ENCODE measurements around the gene PTX4. TPM values are rescaled to one million over a fixed set of nuclear protein-coding genes. Genes with fewer than 3 reads are reported as not detected.

PTX4 gene
- total RNA-seq, 6 experiments from 2014 or later, result not detected

DNA sequence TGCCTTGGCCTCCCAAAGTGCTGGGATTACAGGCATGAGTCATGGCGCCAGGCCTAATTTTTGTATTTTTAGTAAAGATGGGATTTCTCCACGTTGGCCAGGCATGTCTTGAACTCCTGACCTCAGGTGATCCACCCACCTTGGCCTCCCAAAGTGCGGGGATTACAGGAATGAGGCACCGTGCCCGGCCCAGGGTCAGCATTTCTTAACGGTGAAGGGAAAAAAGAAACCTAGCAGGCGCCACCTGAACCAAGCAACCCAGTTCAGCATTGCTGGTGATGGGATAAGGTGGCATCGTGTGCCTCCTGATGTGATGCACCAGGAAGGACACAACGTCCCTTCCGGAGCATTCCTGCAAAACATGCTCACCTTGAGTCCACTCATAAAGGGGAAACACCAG, 11.7 kb downstream of the PTX4 start:
- no peaks in the 10 kb centered on the region for H3K27me3 ChIP-seq
- 87% methylated on average over 3 of the region's 10 CpGs for WGBS (ENCODE audit: insufficient coverage, low coverage, low lambda C conversion rate, missing lambda C conversion rate)
- TF ChIP-seq POLR2A (IDR thresholded peaks at IDR 0.05), result no peak
- TF ChIP-seq, protein P1, sequence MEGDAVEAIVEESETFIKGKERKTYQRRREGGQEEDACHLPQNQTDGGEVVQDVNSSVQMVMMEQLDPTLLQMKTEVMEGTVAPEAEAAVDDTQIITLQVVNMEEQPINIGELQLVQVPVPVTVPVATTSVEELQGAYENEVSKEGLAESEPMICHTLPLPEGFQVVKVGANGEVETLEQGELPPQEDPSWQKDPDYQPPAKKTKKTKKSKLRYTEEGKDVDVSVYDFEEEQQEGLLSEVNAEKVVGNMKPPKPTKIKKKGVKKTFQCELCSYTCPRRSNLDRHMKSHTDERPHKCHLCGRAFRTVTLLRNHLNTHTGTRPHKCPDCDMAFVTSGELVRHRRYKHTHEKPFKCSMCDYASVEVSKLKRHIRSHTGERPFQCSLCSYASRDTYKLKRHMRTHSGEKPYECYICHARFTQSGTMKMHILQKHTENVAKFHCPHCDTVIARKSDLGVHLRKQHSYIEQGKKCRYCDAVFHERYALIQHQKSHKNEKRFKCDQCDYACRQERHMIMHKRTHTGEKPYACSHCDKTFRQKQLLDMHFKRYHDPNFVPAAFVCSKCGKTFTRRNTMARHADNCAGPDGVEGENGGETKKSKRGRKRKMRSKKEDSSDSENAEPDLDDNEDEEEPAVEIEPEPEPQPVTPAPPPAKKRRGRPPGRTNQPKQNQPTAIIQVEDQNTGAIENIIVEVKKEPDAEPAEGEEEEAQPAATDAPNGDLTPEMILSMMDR (IDR thresholded peaks at IDR 0.05), result no peak
- H3K4me1 ChIP-seq, result peaks cover 0 to 18% (median 3%) of the 10 kb centered on the region in 4 donors
- no peaks in the 10 kb centered on the region for H3K36me3 ChIP-seq
- DNase-seq (no peak), ATAC-seq (no peak)
- H3K4me3 ChIP-seq, result no peak overlapping the region
- no peaks in the 10 kb centered on the region for H3K9me3 ChIP-seq
- intact Hi-C loops (cut with DNase I), result no loop called here
- H3K27ac ChIP-seq, result no peak overlapping the region

DNA sequence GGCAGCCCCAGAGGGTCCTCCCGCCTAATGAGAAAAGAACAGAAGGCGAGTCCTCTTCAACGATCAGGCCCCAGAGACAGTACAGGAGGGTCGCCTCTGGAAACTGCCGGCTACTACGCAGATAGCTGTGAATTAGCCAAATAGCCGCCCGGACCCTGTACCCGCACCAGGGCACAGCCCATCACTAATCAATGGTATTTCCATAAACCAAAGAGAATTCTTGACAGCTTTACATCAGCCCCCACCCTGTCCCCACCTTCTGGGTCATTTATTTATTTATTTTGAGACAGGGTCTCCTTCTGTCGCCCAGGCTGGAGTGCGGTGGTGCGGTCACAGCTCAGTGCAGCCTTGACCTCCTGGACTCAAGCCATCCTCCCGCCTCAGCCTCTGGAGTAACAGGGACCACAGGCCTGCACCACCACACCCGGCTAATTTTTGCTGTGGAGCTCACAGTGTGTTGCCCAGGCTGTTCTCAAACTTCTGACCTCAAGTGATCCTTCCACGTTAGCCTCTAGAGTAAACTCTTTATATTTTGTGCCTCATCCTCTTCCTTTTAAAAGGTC, 13.1 kb downstream of the PTX4 start:
- intact Hi-C loops (cut with DNase I), result no loop called here
- no peaks in the 10 kb centered on the region for H3K9me3 ChIP-seq
- ATAC-seq (no peak), DNase-seq (no peak)
- H3K4me1 ChIP-seq, result peaks cover 0 to 18% (median 3%) of the 10 kb centered on the region in 4 donors
- H3K36me3 ChIP-seq, result no peaks in the 10 kb centered on the region
- peak overlapping the region; percentile 64 to 86 (median 83) for H3K27ac ChIP-seq
- no peaks in the 10 kb centered on the region for H3K27me3 ChIP-seq
- WGBS (ENCODE audit: insufficient coverage, low coverage, low lambda C conversion rate, missing lambda C conversion rate), result 63% methylated on average over 2 of the region's 15 CpGs
- H3K4me3 ChIP-seq, result peak overlapping the region; percentile 87 to 97 (median 87)
- TF ChIP-seq POLR2A (IDR thresholded peaks at IDR 0.05), result no peak
- TF ChIP-seq, protein P1 (IDR thresholded peaks at IDR 0.05), result no peak

DNA sequence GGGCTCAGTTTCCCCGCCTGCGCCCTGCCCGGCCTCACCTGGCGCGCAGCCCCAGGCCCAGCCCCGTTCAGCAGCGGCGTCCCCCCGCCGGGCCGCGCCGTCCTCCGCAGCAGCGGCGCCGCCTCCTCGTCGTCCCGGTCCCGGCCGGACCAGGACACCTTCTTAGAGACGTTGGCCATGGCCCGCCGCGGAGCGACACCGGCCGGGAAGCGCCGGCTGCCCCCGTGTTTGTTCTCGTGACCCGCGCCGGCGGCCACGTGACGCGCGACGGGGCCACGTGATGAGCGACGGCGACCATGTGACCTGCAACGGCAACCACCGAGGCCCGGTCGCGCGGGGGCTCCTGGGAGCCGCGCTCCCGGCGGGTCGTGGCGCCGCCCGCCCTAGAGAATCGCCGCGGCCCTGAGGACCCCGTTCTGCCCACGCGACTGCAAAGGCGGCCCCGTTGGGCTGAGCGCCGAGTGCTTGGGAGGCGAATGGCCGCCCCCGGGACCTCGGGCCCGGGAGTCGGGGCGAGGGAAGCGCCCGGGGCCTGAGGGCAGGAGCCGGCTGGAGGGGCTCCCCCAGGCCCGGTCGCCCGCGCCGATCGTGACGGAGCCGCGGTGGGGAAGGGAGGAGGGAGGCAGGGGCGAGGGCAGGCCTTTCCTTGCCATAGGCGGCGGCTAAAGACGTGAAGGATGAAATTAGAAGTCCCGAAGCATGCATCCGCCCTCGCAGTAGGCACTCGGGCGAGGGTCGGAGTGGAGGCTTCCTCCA, 13.8 kb downstream of the PTX4 start, which contains the start of gene CLCN7:
Gene CLCN7 (minus strand): TSS at position 233 of the 756 bp plus-strand sequence. CDS start 54 bp downstream, at position 179.
- intact Hi-C loops (cut with DNase I), result no loop called here
- TF ChIP-seq, protein P1 (IDR thresholded peaks at IDR 0.05), result no peak
- peak; percentile 85 for TF ChIP-seq POLR2A (IDR thresholded peaks at IDR 0.05)
- ATAC-seq (peak; percentile 80 to 91 (median 90)), DNase-seq (peak; percentile 91 to 92 (median 92))
- peak within 1 kb of the TSS; percentile 87 to 97 (median 87) for H3K4me3 ChIP-seq
- WGBS (ENCODE audit: insufficient coverage, low coverage, low lambda C conversion rate, missing lambda C conversion rate), result 0% methylated on average over 4 of the region's 99 CpGs
- H3K9me3 ChIP-seq, result no peaks in the 10 kb centered on the region
- peak within 1 kb of the TSS; percentile 64 to 86 (median 83) for H3K27ac ChIP-seq
- no peaks in the 10 kb centered on the region for H3K36me3 ChIP-seq
- no peaks in the 10 kb centered on the region for H3K27me3 ChIP-seq
- H3K4me1 ChIP-seq, result peaks cover 0 to 18% (median 3%) of the 10 kb centered on the region in 4 donors

DNA sequence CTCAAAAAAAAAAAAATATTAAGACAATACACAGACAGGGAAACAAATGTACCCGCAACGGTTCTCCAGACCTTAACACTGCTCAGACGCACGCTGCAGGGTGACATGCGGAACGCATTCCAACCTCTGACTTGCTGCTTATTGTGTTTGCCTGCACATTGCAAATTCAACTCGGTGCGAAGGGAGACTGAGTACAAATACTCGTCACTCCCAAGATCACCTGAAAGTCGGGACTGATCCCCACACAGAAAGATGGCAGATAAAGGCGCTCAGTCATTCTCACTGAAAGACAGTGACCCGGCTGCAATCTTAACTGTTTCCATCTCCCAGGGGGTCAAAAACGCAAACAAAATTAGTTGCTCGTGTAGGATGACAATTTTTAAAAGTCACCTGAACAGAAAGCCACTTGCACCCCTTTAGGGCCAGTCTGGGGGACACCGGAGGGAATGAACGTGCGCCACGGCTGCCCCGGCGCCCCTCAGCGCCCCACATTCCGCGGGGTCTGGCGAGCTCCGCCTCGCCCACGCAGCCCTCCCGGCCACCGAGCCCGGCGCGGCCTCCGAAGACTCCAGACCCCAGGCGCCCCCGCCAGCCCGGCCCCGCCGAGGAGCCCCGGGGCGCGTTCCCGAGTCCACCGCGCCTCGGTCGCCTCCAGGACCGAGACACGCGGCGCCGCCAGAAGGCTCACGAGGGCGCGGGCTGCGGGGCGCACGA, 14.5 kb downstream of the PTX4 start:
- Histone ChIP-seq H3K27ac (peak overlapping the region; percentile 64 to 86 (median 83)), H3K4me3 (peak overlapping the region; percentile 87 to 97 (median 87)), H3K4me1 (peaks cover 0 to 18% (median 3%) of the 10 kb centered on the region in 4 donors), H3K27me3 (no peaks in the 10 kb centered on the region), H3K36me3 (no peaks in the 10 kb centered on the region), H3K9me3 (no peaks in the 10 kb centered on the region)
- no peak for DNase-seq
- no peak for TF ChIP-seq POLR2A (IDR thresholded peaks at IDR 0.05)
- TF ChIP-seq, protein P1 (IDR thresholded peaks at IDR 0.05), result no peak
- intact Hi-C loops (cut with DNase I), result no loop called here
- 29% methylated on average over 13 of the region's 57 CpGs for WGBS (ENCODE audit: insufficient coverage, low coverage, low lambda C conversion rate, missing lambda C conversion rate)
- ATAC-seq, result no peak

Measured in right lobe of liver (tissue), 6 donors.